HEK293T (cell line): ENCODE data around the gene CD226.

Experiments
- ARNT ChIP-seq: fragments of 450-650 bp; IDR thresholded peaks from 2 replicates; pipeline ENCODE4 v1.6.1; 2017; ENCODE audit warnings: mild to moderate bottlenecking
- ELF4 ChIP-seq: fragments of 450-650 bp; IDR thresholded peaks from 2 replicates; pipeline ENCODE4 v1.6.1; 2017; ENCODE audit warnings: antibody characterized with exemption
- FOXK2 ChIP-seq: fragments of 450-650 bp; IDR thresholded peaks from 2 replicates; pipeline ENCODE4 v1.6.1; 2016; ENCODE audit warnings: mild to moderate bottlenecking
- HDGF ChIP-seq: fragments of 450-650 bp; IDR thresholded peaks from 2 replicates; pipeline ENCODE4 v1.6.1; 2017; ENCODE audit warnings: antibody characterized with exemption, borderline replicate concordance
- NFRKB ChIP-seq: fragments of 450-650 bp; IDR thresholded peaks from 2 replicates; pipeline ENCODE4 v1.6.1; 2016; ENCODE audit warnings: mild to moderate bottlenecking, moderate library complexity
- SP1 ChIP-seq: fragments of 450-650 bp; IDR thresholded peaks from 2 replicates; pipeline ENCODE4 v1.6.1; 2017
- SUZ12 ChIP-seq: fragments of 450-650 bp; IDR thresholded peaks from 2 replicates; pipeline ENCODE4 v1.6.1; 2016; ENCODE audit warnings: mild to moderate bottlenecking

GRCh38 chr18:69804776-69805501, 142.7 kb downstream of the CD226 start:
- TF ChIP-seq ELF4 (no peak), ARNT (no peak), HDGF (no peak), NFRKB (no peak), SP1 (no peak), FOXK2 (no peak), SUZ12 (no peak)
